WTC11 (cell line): ENCODE data around the gene DOCK7.

ENCODE experiments used
- SMAD3 ChIP-seq: sonication (generic); formaldehyde crosslinking; IDR thresholded peaks from 2 replicates; pipeline ENCODE4 v1.8.0; 2022; ENCODE audit warnings: missing genetic modification reagents, mild to moderate bottlenecking, borderline replicate concordance
- ZNF512 ChIP-seq: sonication (generic); formaldehyde crosslinking; IDR thresholded peaks from 2 replicates; pipeline ENCODE4 v1.8.1; 2022; ENCODE audit warnings: missing genetic modification reagents, borderline replicate concordance

- no peak for TF ChIP-seq SMAD3 (CRISPR knock-in tag)
- TF ChIP-seq ZNF512 (CRISPR knock-in tag) = no peak
Measured at GRCh38 chr1:62724430-62724829, 36.2 kb upstream of the DOCK7 start.
